ENCODE data around the gene DIAPH2.

DIAPH2 gene

DNA sequence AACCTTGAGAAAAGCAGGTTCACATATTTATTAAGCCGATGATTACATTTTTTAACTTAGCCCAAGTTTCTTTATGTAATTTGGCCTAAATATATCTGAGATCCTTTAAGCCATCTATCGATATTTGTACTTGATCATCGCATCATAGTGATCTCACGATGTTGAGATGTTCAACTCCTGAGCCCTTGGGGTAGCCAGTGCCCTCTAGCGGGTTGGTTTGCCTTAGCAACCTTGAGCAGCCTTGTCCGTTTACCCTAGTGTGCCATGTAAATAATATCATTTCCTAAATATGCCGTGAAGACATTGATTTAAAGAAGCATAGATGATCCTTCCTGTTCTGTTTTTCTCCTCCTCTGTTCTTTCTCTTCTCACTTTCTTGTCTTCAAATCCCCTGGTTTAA lies 631.3 kb downstream of the DIAPH2 start:
- no peak for DNase-seq

- DNase-seq = no peak
Measured at GRCh38 chrX:97320305-97320704, 635.7 kb downstream of the DIAPH2 start.

- DNase-seq = no peak
Measured at GRCh38 chrX:97322401-97322800, 637.8 kb downstream of the DIAPH2 start.

DNA sequence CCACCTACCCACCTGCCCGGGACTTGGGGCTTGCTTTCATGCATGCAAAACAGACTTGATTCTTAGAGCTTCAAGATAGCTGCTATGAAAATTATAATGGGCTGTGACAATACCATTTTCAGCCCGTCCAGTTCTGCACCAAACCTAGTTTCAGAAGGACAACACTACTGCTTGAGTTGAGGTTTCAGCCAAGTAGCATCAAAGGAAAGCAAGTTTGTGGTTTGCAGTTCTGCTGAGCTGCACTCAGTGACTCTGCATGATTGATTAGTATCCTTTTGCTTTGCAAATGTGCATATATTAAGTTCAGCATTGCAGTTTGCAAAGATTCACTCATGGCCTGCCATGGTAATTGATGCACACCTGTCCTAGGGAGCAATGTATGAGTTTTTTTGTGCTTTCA lies 641.8 kb downstream of the DIAPH2 start:
- DNase-seq = no peak

- DNase-seq = no peak
Measured at GRCh38 chrX:97328853-97329390, 644.3 kb downstream of the DIAPH2 start.

DNA sequence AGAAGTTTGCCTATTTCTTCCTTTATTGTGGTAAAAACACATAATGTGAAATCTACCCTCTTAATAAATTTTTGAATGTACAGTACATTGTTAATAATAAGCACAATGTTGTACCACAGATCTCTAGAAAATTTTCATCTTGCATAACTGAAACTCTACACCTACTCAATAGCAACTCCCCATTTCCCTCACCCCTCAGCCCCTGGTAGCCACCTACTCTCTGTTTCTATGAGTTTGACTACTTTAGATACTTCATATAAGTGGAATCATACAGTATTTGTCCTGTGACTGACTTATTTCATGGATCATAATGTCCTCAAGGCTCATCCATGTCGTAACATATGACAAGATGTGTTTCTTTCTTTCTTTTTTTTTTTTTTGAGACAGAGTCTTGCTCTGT lies 645.5 kb downstream of the DIAPH2 start:
- no peak for DNase-seq

- no peak for DNase-seq
Measured at GRCh38 chrX:97332963-97333362, 648.3 kb downstream of the DIAPH2 start.

- no peak for DNase-seq
Measured at GRCh38 chrX:97334850-97335249, 650.2 kb downstream of the DIAPH2 start.

GRCh38 chrX:97344724-97345123 lies 660.1 kb downstream of the DIAPH2 start:
- DNase-seq = no peak

DNA sequence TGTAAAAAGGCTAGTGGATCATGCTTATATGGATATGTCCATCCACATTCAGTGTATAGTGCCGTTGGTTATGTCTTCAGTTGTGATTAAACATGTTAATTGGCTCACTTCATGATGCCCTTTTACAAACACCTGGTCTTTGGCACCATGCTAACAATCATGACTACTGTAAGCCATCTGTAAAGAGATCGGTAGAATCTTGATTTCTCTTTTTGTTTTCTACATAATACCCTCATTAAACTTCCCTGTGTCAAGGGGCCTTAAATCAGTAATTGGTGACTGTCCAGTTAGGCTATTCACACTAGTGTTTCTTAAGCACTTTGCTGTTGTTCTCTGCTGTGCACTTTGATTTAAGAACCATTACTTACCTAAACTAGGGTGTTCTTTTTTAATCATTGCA lies 674.3 kb downstream of the DIAPH2 start:
- DNase-seq = peak; percentile 45

DNA sequence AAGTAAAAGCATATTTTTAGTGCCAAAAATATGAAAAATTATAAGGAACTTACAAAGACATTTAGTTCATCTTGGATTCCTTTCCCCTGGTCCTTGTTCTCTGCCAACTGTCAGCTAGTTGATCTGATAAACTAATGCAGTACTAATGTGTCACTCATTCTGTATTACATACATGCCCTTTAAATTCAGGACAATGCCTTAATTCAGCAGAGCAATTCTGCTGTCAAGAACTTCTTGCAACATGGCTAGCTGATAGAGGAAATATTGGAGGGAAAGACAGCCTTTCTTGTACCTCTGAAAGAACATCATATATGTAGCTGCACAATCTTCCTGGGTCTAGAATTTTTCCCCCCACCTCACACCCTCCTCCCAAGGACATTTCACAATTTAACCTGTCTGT lies 679.2 kb downstream of the DIAPH2 start:
- DNase-seq = no peak

GRCh38 chrX:97366237-97366636 lies 681.6 kb downstream of the DIAPH2 start:
- no peak for DNase-seq

GRCh38 chrX:97367125-97367524 lies 682.5 kb downstream of the DIAPH2 start:
- no peak for DNase-seq

DNA sequence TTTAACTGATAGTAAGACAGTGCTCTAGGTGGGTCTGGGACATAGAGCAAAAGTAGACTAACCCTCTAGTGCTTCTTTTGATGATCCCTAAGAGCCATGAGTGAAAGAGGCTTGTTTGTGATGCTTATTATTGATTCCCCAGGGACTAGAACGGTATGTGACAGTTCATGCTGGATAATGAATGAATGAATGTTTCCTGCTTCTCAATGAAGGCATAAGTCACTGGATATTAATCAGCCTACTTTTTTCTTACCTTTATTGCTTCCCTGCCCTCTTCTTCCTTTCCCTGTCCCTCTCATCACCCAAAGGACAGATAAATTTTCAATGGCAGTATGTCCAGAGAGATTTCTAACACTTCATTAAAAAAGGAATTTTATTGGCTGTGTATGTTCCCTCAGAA lies 685.3 kb downstream of the DIAPH2 start:
- no peak for DNase-seq

DNA sequence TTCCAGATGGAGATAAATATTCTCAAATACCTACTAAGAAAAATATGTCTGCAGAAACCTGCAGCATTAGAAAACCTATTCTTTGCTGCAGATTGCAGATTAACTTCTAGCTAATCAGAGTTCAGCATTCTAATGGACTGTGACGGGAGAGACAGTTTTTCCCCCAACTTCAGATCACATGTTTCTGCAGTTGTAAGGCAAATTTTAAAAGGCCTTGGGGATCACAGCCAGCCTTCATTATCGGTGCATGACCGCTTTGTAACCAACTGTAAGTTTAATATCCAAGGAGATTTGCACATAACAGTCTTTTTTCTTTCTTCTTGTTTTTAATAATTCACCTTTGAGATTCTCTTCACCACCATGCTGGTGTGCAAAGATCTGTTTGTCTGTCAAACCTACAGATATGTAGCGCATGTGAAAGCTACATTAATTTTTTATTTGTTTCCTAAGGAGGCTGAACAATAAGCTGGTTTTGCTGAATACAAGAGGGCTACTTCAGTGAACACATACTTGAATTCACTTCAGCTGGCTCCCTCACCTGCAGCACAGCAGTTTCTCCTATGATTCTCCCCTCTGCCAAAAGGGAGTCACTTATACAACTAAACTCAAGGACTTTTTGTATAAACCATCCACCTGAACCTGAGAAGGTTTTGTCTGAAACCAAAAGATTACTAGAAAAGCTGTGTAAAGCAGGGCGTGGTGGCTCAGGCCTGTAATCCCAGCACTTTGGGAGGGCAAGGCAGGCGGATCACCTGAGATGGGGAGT lies 687.5 kb downstream of the DIAPH2 start:
- peak; percentile 19 for DNase-seq

DNA sequence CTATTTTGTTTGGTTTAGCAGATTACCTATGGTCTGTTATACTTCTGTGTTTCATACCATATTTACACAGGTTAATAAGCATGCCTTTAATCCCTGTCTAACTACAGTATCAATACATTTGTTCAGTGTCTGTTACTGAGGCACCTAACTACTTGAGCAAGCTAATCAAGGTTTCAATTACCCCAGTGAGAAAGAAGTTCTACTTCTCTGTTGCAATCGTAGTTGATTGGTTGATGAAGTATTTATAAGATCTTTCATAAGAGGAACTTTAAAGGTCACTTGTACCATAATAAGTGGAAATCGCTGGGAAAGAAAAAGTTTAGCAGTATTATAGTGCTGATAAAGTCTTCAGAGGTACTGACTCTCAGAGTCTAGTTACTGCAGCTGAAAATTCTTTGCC lies 689.6 kb downstream of the DIAPH2 start:
- no peak for DNase-seq

DNA sequence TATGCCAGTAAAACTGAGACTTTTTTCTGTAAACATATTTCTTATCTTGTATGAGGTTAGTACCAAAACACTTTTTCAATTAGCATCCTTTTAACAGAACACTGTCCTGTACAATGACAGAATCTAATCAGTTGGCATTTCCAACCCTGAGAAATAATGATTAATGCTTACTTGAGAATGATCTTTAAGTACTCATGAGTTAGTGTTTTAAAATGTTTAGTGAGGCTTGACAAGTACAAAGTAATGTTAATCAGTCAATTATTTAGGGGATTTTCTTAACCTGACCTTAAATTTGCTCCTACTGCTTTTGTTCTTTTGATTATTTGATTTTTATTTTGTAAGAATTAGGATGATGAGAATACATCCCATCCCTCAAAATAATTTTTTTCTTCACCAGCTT lies 695.6 kb downstream of the DIAPH2 start:
- DNase-seq = no peak

- no peak for DNase-seq
Measured at GRCh38 chrX:97384685-97385084, 700.0 kb downstream of the DIAPH2 start.

DNA sequence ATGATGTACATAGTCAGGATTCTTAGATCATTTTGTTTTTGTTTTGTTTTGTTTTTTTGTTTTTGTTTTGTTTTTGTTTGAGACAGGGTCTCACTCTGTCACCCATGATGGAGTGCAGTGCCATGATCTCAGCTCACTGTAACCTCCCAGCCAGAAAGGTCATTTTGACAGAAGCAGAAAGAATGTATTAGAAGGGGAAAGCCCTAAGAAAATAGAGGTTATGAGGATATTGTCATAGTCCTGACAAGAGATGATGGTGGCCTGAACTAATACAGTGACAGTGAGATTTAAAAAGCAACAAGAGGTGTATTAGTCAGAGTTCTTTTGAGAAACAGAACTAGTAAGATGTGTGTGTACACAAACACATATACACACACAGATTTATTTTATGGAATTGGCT lies 702.4 kb downstream of the DIAPH2 start:
- DNase-seq = no peak

DNA sequence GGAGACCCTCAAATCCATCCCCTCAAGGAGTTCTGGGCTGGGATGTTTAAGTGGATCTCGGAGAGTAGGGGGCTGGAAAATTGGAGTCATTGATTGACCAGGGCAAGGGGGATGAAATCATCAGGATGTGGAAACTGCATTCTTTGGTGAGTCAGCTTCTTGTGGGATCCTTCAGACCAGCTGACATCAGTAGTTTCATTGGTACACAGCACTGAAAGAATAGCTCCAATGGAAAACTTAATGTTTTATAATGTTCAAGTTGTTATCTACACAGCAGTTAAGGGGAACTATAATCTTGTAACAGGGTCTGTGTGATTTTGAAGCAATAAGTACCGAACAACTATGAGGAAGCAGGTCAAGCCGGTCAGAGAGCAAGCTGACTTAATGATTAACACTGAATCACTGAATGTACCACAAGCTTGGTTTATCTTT lies 705.1 kb downstream of the DIAPH2 start:
- no peak for DNase-seq

DNA sequence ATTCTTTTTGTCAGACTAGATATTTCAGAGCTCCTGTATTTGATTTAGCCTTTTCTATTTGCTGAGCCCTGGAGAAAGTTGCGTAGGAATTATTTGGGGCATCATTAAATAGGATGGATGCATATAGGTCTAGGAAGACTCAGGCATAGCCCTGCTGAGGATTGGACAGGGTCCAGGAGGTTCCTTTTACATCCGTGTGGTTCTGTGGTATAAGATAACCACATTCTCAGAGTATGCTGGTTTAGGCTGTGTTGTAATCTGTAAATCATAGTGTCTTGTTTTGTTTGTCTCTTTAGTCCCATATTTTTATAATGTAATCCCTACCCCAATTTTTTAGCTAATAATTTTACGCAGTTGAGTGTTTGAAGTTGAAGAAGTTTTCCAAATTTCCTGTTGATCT lies 712.7 kb downstream of the DIAPH2 start:
- no peak for DNase-seq

- no peak for DNase-seq
Measured at GRCh38 chrX:97398030-97398551, 713.4 kb downstream of the DIAPH2 start.

DNA sequence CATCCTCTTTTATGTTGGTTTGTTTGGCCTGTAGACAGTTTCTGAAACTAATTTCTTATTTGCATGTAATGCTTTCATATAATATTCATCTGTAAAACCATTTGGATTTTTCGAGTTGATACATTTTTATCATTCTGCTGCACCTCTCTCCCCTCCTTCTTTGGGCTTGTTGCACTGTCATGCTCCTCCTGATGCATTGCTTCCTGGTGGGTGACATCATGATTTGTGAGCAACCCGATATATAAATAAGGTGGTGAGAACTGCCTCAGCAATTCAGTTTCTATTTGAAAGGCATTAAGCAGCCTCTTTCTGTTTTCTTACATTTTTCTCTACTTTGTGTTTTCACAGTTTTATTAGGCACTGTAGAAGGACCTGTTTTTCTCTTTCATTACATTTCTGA lies 714.8 kb downstream of the DIAPH2 start:
- DNase-seq = no peak

DNA sequence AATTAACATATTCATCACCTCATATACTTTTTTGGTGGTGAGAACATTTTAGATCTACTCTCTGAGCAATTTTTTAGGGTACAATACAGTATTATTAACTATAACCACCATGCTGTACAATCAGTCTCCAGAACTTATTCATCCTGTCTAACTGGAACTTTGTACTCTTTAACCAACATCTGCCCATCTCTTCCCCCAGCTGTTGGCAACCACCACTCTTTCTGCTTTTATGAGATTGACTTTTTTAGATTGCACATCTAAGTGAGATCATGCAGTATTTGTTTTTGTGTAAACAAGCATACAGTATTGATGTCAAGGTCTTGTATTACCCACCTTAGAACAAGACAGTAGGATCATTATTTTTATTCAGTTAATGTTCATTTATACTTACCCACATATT lies 715.9 kb downstream of the DIAPH2 start:
- DNase-seq = no peak

GRCh38 chrX:97401154-97401553 lies 716.5 kb downstream of the DIAPH2 start:
- no peak for DNase-seq
